NCI-H1436 treated with DMSO at 0.1 percent for 48 hours (cell line): ENCODE measurements around the gene FAM118A.

Experiments
- DNase-seq: peaks from one replicate; lab custom pipeline; 2025; lab: John Stamatoyannopoulos, UW

FAM118A gene

GRCh38 chr22:45376703-45377102 lies 67.0 kb downstream of the FAM118A start:
- no peak for DNase-seq

- no peak for DNase-seq
Observed at GRCh38 chr22:45381348-45381747, 71.6 kb downstream of the FAM118A start.

GRCh38 chr22:45389546-45389945 lies 79.8 kb downstream of the FAM118A start:
- DNase-seq: no peak
